Measurements from ENCODE around the gene TPRA1. TPM values are rescaled to one million over a fixed set of nuclear protein-coding genes. Genes with fewer than 3 reads are reported as not detected.

Gene TPRA1
- total RNA-seq, 2 experiments from 2014 or later: 18.7 to 20.9 TPM

- no peak overlapping the region for H3K27ac Mint-ChIP-seq
Measured at GRCh38 chr3:127547761-127548605, 42.5 kb downstream of the TPRA1 start.

GRCh38 chr3:127546970-127547733 lies 43.4 kb downstream of the TPRA1 start:
- peak overlapping the region; percentile 61 for H3K4me3 Mint-ChIP-seq
- DNase-seq: peak; percentile 13
- no peaks in the 10 kb centered on the region for H3K9me3 Mint-ChIP-seq
- H3K4me1 Mint-ChIP-seq (ENCODE audit: low read depth): peaks cover 11% of the 10 kb centered on the region
- no peaks in the 10 kb centered on the region for H3K36me3 Mint-ChIP-seq
- no peaks in the 10 kb centered on the region for H3K27me3 Mint-ChIP-seq
- no peak overlapping the region for H3K27ac Mint-ChIP-seq
- POLR2A ChIA-PET: no interaction called here
- intact Hi-C loops (cut with micrococcal nuclease): loop anchor here (2.0 kb wide), 1 partner anchor 564 kb away; the partner anchor contains the start of gene PLXNA1
- CTCF ChIA-PET: interaction anchor here (0.5 to 6.2 kb wide), 24 partner anchors 10 to 1072 kb away, joined by 3 to 57 read pairs (median 4); partner anchors contain the start of gene MCM2

More at GRCh38 chr3:127547761-127548605, 42.5 kb downstream of the TPRA1 start:
- POLR2A ChIA-PET: interaction anchor here (0.6 to 1.1 kb wide), 2 partner anchors 17 to 64 kb away, joined by 3 read pairs; no protein-coding TSS in a partner anchor
- CTCF ChIA-PET: interaction anchor here (0.6 to 6.2 kb wide), 28 partner anchors 9 to 1026 kb away, joined by 3 to 57 read pairs (median 4); partner anchors contain the start of genes EEFSEC, MCM2, PLXNA1 and TPRA1
- Mint-ChIP-seq H3K4me3 (peak overlapping the region; percentile 61), H3K27me3 (no peaks in the 10 kb centered on the region), H3K36me3 (no peaks in the 10 kb centered on the region), H3K9me3 (no peaks in the 10 kb centered on the region), H3K4me1 (ENCODE audit: low read depth) (peaks cover 11% of the 10 kb centered on the region)
- intact Hi-C loops (cut with micrococcal nuclease): loop anchor here (2.0 kb wide), 1 partner anchor 565 kb away; the partner anchor contains the start of gene PLXNA1
- peak; percentile 81 for DNase-seq

- ChIA-PET POLR2A (no interaction called here), CTCF (interaction anchor here (0.5 to 6.2 kb wide), 14 partner anchors 11 to 1072 kb away, joined by 3 to 57 read pairs (median 4); no protein-coding TSS in a partner anchor)
- H3K4me3 Mint-ChIP-seq: peak overlapping the region; percentile 61
- no peak overlapping the region for H3K27ac Mint-ChIP-seq
- peaks cover 11% of the 10 kb centered on the region for H3K4me1 Mint-ChIP-seq (ENCODE audit: low read depth)
- no peaks in the 10 kb centered on the region for H3K27me3 Mint-ChIP-seq
- H3K9me3 Mint-ChIP-seq: no peaks in the 10 kb centered on the region
- H3K36me3 Mint-ChIP-seq: no peaks in the 10 kb centered on the region
- DNase-seq: no peak
- intact Hi-C loops (cut with micrococcal nuclease): loop anchor here (2.0 kb wide), 1 partner anchor 564 kb away; the partner anchor contains the start of gene PLXNA1
Measured at GRCh38 chr3:127546554-127546953, 44.0 kb downstream of the TPRA1 start.

GRCh38 chr3:127545711-127546457 lies 44.6 kb downstream of the TPRA1 start:
- intact Hi-C loops (cut with micrococcal nuclease): loop anchor here (2.0 kb wide), 3 partner anchors 61 to 867 kb away; partner anchors contain the start of gene PLXNA1
- Mint-ChIP-seq H3K4me3 (no peak overlapping the region), H3K36me3 (no peaks in the 10 kb centered on the region), H3K27ac (no peak overlapping the region), H3K4me1 (ENCODE audit: low read depth) (peaks cover 11% of the 10 kb centered on the region), H3K27me3 (no peaks in the 10 kb centered on the region), H3K9me3 (no peaks in the 10 kb centered on the region)
- no peak for DNase-seq
- POLR2A ChIA-PET: no interaction called here
- CTCF ChIA-PET: interaction anchor here (0.5 to 6.2 kb wide), 15 partner anchors 10 to 1071 kb away, joined by 3 to 57 read pairs (median 4); no protein-coding TSS in a partner anchor

GRCh38 chr3:127545216-127545615 lies 45.3 kb downstream of the TPRA1 start:
- intact Hi-C loops (cut with micrococcal nuclease): loop anchor here (2.0 kb wide), 2 partner anchors 60 to 866 kb away; no protein-coding TSS in a partner anchor
- H3K27me3 Mint-ChIP-seq: no peaks in the 10 kb centered on the region
- ChIA-PET CTCF (interaction anchor here (0.7 to 6.2 kb wide), 14 partner anchors 9 to 1023 kb away, joined by 3 to 57 read pairs (median 5); no protein-coding TSS in a partner anchor), POLR2A (no interaction called here)
- H3K4me1 Mint-ChIP-seq (ENCODE audit: low read depth): peaks cover 11% of the 10 kb centered on the region
- DNase-seq: no peak
- H3K27ac Mint-ChIP-seq: no peak overlapping the region
- no peaks in the 10 kb centered on the region for H3K36me3 Mint-ChIP-seq
- H3K4me3 Mint-ChIP-seq: no peak overlapping the region
- no peaks in the 10 kb centered on the region for H3K9me3 Mint-ChIP-seq

- no peak for DNase-seq
- intact Hi-C loops (cut with micrococcal nuclease): loop anchor here (1.0 to 2.0 kb wide), 3 partner anchors 60 to 1023 kb away; no protein-coding TSS in a partner anchor
- ChIA-PET CTCF (interaction anchor here (0.7 to 6.2 kb wide), 18 partner anchors 10 to 1022 kb away, joined by 3 to 57 read pairs (median 5); no protein-coding TSS in a partner anchor), POLR2A (no interaction called here)
- Mint-ChIP-seq H3K27ac (no peak overlapping the region), H3K4me1 (ENCODE audit: low read depth) (peaks cover 11% of the 10 kb centered on the region), H3K4me3 (no peak overlapping the region), H3K27me3 (no peaks in the 10 kb centered on the region), H3K36me3 (no peaks in the 10 kb centered on the region), H3K9me3 (no peaks in the 10 kb centered on the region)
Measured at GRCh38 chr3:127544803-127545201, 45.7 kb downstream of the TPRA1 start.

- DNase-seq: peak; percentile 77
- Mint-ChIP-seq H3K9me3 (no peaks in the 10 kb centered on the region), H3K36me3 (no peaks in the 10 kb centered on the region), H3K27ac (no peak overlapping the region), H3K4me3 (no peak overlapping the region), H3K27me3 (peaks cover 3% of the 10 kb centered on the region), H3K4me1 (ENCODE audit: low read depth) (peaks cover 11% of the 10 kb centered on the region)
- POLR2A ChIA-PET: no interaction called here
- CTCF ChIA-PET: interaction anchor here (0.7 to 6.2 kb wide), 19 partner anchors 10 to 1022 kb away, joined by 3 to 57 read pairs (median 5); no protein-coding TSS in a partner anchor
- intact Hi-C loops (cut with micrococcal nuclease): loop anchor here (1.0 to 2.0 kb wide), 3 partner anchors 59 to 1022 kb away; no protein-coding TSS in a partner anchor
Measured at GRCh38 chr3:127544192-127544802, 46.2 kb downstream of the TPRA1 start.

- H3K36me3 Mint-ChIP-seq: no peaks in the 10 kb centered on the region
- H3K27me3 Mint-ChIP-seq: peaks cover 3% of the 10 kb centered on the region
- POLR2A ChIA-PET: no interaction called here
- H3K4me1 Mint-ChIP-seq (ENCODE audit: low read depth): peaks cover 11% of the 10 kb centered on the region
- H3K9me3 Mint-ChIP-seq: no peaks in the 10 kb centered on the region
- intact Hi-C loops (cut with micrococcal nuclease): no loop called here
- CTCF ChIA-PET: interaction anchor here (0.6 to 6.2 kb wide), 11 partner anchors 10 to 1006 kb away, joined by 3 to 57 read pairs (median 3); no protein-coding TSS in a partner anchor
- no peak overlapping the region for H3K4me3 Mint-ChIP-seq
- no peak for DNase-seq
- no peak overlapping the region for H3K27ac Mint-ChIP-seq
Measured at GRCh38 chr3:127543441-127543840, 47.1 kb downstream of the TPRA1 start.

- ChIA-PET CTCF (interaction anchor here (0.6 to 1.5 kb wide), 3 partner anchors 11 to 560 kb away, joined by 3 read pairs; partner anchors contain the start of gene PLXNA1), POLR2A (no interaction called here)
- Mint-ChIP-seq H3K9me3 (no peaks in the 10 kb centered on the region), H3K36me3 (no peaks in the 10 kb centered on the region), H3K4me1 (ENCODE audit: low read depth) (peaks cover 7% of the 10 kb centered on the region), H3K27ac (no peak overlapping the region), H3K27me3 (peaks cover 3% of the 10 kb centered on the region), H3K4me3 (no peak overlapping the region)
- intact Hi-C loops (cut with micrococcal nuclease): no loop called here
- no peak for DNase-seq
Measured at GRCh38 chr3:127542441-127542952, 48.0 kb downstream of the TPRA1 start.

GRCh38 chr3:127541320-127541719 lies 49.2 kb downstream of the TPRA1 start:
- H3K9me3 Mint-ChIP-seq: no peaks in the 10 kb centered on the region
- CTCF ChIA-PET: interaction anchor here (0.8 kb wide), 1 partner anchor 765 kb away, joined by 3 read pairs; no protein-coding TSS in a partner anchor
- H3K27ac Mint-ChIP-seq: no peak overlapping the region
- intact Hi-C loops (cut with micrococcal nuclease): no loop called here
- no peaks in the 10 kb centered on the region for H3K36me3 Mint-ChIP-seq
- H3K4me3 Mint-ChIP-seq: no peak overlapping the region
- peaks cover 3% of the 10 kb centered on the region for H3K4me1 Mint-ChIP-seq (ENCODE audit: low read depth)
- no peak for DNase-seq
- POLR2A ChIA-PET: no interaction called here
- peaks cover 5% of the 10 kb centered on the region for H3K27me3 Mint-ChIP-seq

Data from activated CD4-positive, alpha-beta memory T cell treated with anti-CD3 and anti-CD28 coated beads for 36 hours (primary cell).